Stomach (tissue), 4 donors: Measurements from ENCODE around the gene HNRNPK.
A peak's percentile ranks its signal among the peaks of the same experiment; 100 is the strongest.

Experiments
- CTCF ChIP-seq, 7 experiments: fragments of 450-650 bp in 4 of 7; fragments of 200-600 bp in 3 of 7; sonication (generic) in 3 of 7; IDR thresholded peaks; one replicate each; pipeline ENCODE4 v1.5.1; 2016 to 2019; ENCODE audit warnings: antibody characterized with exemption in 7 of 7, control low read depth in 2 of 7, mild to moderate bottlenecking in 1 of 7
- POLR2A ChIP-seq, 4 donors: fragments of 450-650 bp; IDR thresholded peaks; one replicate each; pipeline ENCODE4 v1.6.1; 2016; ENCODE audit warnings: antibody characterized with exemption in 4 of 4, control low read depth in 2 of 4, mild to moderate bottlenecking in 1 of 4, moderate library complexity in 1 of 4

GRCh38 chr9:83937861-83938455 is 42.1 kb downstream of the HNRNPK start:
- TF ChIP-seq CTCF (IDR thresholded peaks at IDR 0.05): peak in 4 of 7 experiments; percentile 52 to 68 (median 61)
- no peak for TF ChIP-seq POLR2A (IDR thresholded peaks at IDR 0.05)
